HG02588 (cell line): ENCODE data around the gene TMED7.

ENCODE experiments used
- ATAC-seq: cut with Tn5 transposase; IDR thresholded peaks from one replicate; pipeline ENCODE4 v1.9.1; 2021; ENCODE audit warnings: mild to moderate bottlenecking, moderate library complexity; ENCODE audit not compliant: unreplicated experiment

TMED7 gene

GRCh38 chr5:115584501-115584900 lies 41.3 kb downstream of the TMED7 start:
- ATAC-seq: no peak

- no peak for ATAC-seq
Observed at GRCh38 chr5:115583474-115583873, 42.4 kb downstream of the TMED7 start.

- no peak for ATAC-seq
Observed at GRCh38 chr5:115580941-115581340, 44.9 kb downstream of the TMED7 start.

GRCh38 chr5:115579747-115580173 lies 46.1 kb downstream of the TMED7 start:
- peak; percentile 47 for ATAC-seq

- no peak for ATAC-seq
Observed at GRCh38 chr5:115579216-115579615, 46.6 kb downstream of the TMED7 start.

GRCh38 chr5:115578657-115579056 lies 47.2 kb downstream of the TMED7 start:
- ATAC-seq: peak; percentile 49

GRCh38 chr5:115577741-115578140 lies 48.1 kb downstream of the TMED7 start:
- ATAC-seq: no peak

- ATAC-seq: no peak
Observed at GRCh38 chr5:115577329-115577728, 48.5 kb downstream of the TMED7 start.

- peak; percentile 27 for ATAC-seq
Observed at GRCh38 chr5:115575167-115576070, 50.4 kb downstream of the TMED7 start.

- ATAC-seq: no peak
Observed at GRCh38 chr5:115573133-115573532, 52.7 kb downstream of the TMED7 start.

- no peak for ATAC-seq
Observed at GRCh38 chr5:115571441-115571878, 54.4 kb downstream of the TMED7 start.

- no peak for ATAC-seq
Observed at GRCh38 chr5:115568668-115569067, 57.2 kb downstream of the TMED7 start.

- ATAC-seq: no peak
Observed at GRCh38 chr5:115565233-115565632, 60.6 kb downstream of the TMED7 start.
